Stomach smooth muscle (tissue), 2 donors: ENCODE data around the gene TCTA.
A peak's percentile ranks its signal among the peaks of the same experiment; 100 is the strongest.
"Not testable (repeated sequence)": the region's sequence is repeated elsewhere in the genome, so short reads cannot be mapped to it uniquely, and the experiment has no call there.

ENCODE experiments used
- H3K27ac ChIP-seq: one replicate; pipeline ENCODE4 v1.7.0; 2013; ENCODE audit warnings: mild to moderate bottlenecking, low read length, inconsistent platforms
- H3K27me3 ChIP-seq, 2 donors: one replicate each; pipeline ENCODE4 v1.7.0; 2013; ENCODE audit warnings: low read length in 2 of 2; ENCODE audit not compliant: insufficient read depth in 2 of 2, control insufficient read depth in 1 of 2
- H3K36me3 ChIP-seq, 2 donors: one replicate each; pipeline ENCODE4 v1.7.0; 2013; ENCODE audit warnings: low read length in 2 of 2; ENCODE audit not compliant: control insufficient read depth in 2 of 2, insufficient read depth in 2 of 2
- H3K4me1 ChIP-seq: one replicate; pipeline ENCODE4 v1.7.0; 2013; ENCODE audit warnings: low read length; ENCODE audit not compliant: control insufficient read depth, insufficient read depth
- H3K4me3 ChIP-seq, 2 donors: one replicate each; pipeline ENCODE4 v1.7.0; 2013; ENCODE audit warnings: low read length in 2 of 2
- H3K9ac ChIP-seq, 2 donors: one replicate each; pipeline ENCODE4 v1.7.0; 2013; ENCODE audit warnings: low read length in 2 of 2, mild to moderate bottlenecking in 1 of 2
- H3K9me3 ChIP-seq, 2 donors: one replicate each; pipeline ENCODE4 v1.7.0; 2013; ENCODE audit warnings: low read length in 2 of 2; ENCODE audit not compliant: control insufficient read depth in 2 of 2
- donor health status: healthy.
- donor health status: Pancreatic carcinoma.

Gene TCTA

DNA sequence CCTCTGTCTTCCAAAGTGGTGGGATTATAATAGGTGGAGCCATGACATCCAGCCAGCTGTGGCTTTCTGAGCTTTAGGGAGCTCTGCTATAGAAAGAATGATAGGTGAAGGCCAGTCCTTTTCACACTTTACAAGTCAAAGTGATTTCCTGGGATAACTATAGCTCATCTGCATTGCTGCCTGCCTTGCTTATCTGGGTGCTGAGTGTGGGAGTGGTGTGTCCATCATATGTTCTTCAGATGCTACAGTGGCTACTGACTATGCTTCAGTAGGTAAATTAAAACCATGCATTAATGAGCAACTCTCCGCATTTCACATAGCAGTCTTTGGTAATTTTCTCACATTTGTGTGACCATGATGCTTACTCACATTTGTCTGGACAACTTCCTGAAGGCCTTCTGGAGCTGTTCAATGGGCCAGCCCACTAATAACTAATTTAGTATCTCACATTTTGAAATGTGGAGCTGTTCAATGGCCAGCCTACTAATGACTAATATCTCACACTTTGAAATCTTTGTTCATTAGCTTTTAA is 23.9 kb upstream of the TCTA start:
- Histone ChIP-seq H3K27ac (no peak overlapping the region), H3K9ac (no peak overlapping the region), H3K27me3 (no peaks in the 10 kb centered on the region), H3K4me1 (peaks cover 2% of the 10 kb centered on the region), H3K4me3 (no peak overlapping the region), H3K9me3 (no peaks in the 10 kb centered on the region), H3K36me3 (no peaks in the 10 kb centered on the region)

DNA sequence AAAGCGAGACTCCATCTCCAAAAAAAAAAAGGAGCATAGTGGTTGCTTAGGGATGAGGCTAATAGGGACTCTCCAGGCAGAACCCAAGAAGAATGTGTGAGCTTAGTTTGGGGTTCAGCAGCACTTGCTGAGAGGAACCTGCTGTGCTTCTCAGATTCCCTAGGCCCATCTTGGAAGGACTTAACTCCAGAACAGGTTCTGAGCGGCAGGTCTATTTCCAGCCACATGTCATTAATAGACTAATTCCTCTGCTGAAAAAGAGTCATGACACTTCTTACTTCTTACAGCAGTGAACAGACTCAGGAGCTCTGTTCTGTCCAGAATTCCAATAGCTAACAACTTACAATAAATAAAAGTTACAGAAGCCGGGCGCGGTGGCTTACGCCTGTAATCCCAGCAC is 22.9 kb upstream of the TCTA start:
- Histone ChIP-seq H3K27ac (no peak overlapping the region), H3K4me1 (peaks cover 2% of the 10 kb centered on the region), H3K4me3 (no peak overlapping the region), H3K9ac (no peak overlapping the region), H3K27me3 (no peaks in the 10 kb centered on the region), H3K9me3 (no peaks in the 10 kb centered on the region), H3K36me3 (no peaks in the 10 kb centered on the region)

DNA sequence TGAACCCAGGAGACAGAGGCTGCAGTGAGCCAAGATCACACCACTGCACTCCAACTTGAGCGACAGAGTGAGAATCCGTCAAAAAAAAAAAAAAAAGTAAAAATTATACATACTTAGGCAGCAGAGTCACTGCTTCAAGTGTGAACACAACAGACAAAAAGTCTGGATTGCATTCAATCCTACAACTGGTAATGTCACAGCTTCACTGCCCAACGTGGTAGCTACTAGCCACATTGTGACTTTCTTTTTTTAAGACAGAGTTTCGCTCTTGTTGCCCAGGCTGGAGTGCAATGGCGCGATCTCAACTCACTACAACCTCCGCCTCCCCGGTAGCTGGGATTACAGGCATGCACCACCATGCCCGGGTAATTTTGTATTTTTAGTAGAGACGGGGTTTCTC is 20.9 kb upstream of the TCTA start:
- not testable (repeated sequence) for H3K27ac ChIP-seq, H3K27me3 ChIP-seq, H3K36me3 ChIP-seq, H3K4me3 ChIP-seq, H3K9ac ChIP-seq, H3K9me3 ChIP-seq, H3K4me1 ChIP-seq

DNA sequence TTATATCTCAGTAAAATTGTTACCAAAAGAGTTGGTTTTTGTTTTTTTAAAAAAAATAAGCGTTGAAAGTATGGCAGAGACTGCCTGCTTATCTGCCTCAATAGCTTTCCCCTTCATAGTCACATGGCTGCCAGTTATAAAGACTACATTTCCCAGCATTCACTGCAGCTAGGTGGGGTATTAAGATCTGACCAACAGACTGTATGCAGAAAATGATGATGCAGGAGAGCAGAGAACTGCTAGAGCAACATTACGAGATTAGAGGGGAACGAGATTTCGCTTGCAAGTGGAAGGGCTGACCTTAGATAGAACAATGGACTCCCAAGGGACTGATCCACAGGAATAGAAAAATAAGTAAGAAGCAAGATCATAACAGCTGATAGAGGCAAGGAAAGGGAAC is 14.8 kb upstream of the TCTA start:
- peaks cover 0 to 4% of the 10 kb centered on the region in 2 donors for H3K36me3 ChIP-seq

DNA sequence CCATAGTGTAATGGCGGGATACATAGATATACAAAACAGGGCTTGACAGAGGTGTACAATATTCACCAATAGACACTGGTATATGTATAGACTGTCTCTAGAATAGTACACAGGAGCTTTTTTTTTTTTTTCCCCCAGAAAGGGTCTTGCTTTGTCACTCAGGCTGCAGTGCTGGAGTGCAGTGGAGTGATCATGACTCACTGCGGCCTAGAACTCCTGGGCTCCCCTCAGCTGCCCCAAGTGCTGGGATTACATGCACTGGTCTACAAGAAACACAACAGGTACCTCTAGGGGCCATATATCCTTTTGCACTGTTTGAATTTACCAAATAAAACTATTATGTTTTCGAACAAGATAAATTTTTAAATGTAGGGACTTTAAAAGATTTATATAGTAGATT is 12.8 kb upstream of the TCTA start:
- Histone ChIP-seq H3K27me3 (no peaks in the 10 kb centered on the region), H3K4me1 (peaks cover 18% of the 10 kb centered on the region), H3K9me3 (no peaks in the 10 kb centered on the region), H3K36me3 (peaks cover 0 to 4% of the 10 kb centered on the region in 2 donors), H3K4me3 (no peak overlapping the region), H3K27ac (no peak overlapping the region), H3K9ac (no peak overlapping the region)

More for the DNA sequence above, 14.8 kb upstream of the TCTA start:
- Histone ChIP-seq H3K27me3 (no peaks in the 10 kb centered on the region), H3K9me3 (no peaks in the 10 kb centered on the region), H3K4me1 (peaks cover 14% of the 10 kb centered on the region), H3K9ac (no peak overlapping the region), H3K4me3 (no peak overlapping the region), H3K27ac (no peak overlapping the region)

DNA sequence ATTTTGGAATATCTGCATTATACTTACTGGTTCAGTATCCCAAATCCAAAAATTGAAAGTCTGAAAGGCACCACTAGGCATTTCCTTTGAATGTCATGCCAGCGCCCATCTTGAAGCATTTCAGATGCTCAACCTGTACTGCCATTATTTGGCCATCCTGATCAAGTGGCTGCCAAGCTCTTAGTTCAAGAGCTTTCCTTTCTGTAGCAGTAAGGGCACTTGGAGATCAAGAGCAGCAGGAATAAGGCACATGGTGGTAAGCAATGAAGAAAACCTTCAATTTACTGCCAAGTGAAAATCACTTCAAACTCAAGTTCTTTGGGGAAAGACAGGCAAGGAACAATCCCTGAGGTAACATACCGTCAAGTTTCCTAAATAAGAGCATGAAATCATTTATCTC is 10.5 kb upstream of the TCTA start:
- H3K4me3 ChIP-seq, result no peak overlapping the region
- peaks cover 29% of the 10 kb centered on the region for H3K4me1 ChIP-seq
- no peak overlapping the region for H3K27ac ChIP-seq
- H3K27me3 ChIP-seq, result no peaks in the 10 kb centered on the region
- no peaks in the 10 kb centered on the region for H3K36me3 ChIP-seq
- no peaks in the 10 kb centered on the region for H3K9me3 ChIP-seq
- H3K9ac ChIP-seq, result no peak overlapping the region

DNA sequence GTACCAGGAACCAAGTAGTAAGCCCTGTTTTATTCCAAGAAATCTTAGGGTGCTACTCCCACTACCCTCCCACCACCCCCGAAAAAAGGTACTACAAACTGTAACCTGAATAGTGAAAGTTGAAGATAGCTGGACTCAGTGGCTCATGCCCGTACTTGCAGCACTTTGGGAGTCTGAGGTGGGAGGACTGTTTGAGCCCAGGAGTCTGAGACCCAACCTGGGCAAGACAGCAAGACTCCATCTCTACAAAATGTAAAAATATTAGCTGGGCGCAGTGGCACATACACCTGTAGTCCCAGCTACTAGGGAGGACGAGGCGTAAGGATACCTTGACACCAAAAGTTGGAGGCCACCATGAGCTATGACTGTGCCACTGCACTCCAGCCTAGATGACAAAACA is 8.3 kb upstream of the TCTA start:
- no peak overlapping the region for H3K4me3 ChIP-seq
- peaks cover 33% of the 10 kb centered on the region for H3K4me1 ChIP-seq
- no peak overlapping the region for H3K27ac ChIP-seq
- H3K36me3 ChIP-seq, result no peaks in the 10 kb centered on the region
- H3K9me3 ChIP-seq, result no peaks in the 10 kb centered on the region
- H3K27me3 ChIP-seq, result no peaks in the 10 kb centered on the region
- H3K9ac ChIP-seq, result no peak overlapping the region

DNA sequence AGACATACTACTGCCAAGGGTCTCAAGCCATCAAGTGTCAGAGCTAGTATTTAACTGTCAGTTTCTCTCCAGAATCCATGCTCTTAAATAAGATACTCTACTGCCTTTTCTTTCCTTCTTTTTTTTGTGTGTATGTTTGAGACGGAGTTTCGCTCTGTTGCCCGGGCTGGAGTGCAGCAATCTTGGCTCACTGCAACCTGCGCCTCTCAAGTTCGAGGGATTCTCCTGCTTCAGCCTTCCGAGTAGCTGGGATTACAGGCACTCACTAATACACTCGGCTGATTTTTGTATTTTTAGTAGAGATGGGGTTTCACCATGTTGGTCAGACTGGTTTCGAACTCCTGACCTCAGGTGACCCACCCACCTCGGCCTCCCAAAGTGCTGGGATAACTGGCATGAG is 6.7 kb upstream of the TCTA start:
- Histone ChIP-seq H3K27ac (peak overlapping the region; percentile 37), H3K9ac (peak overlapping the region in 1 of 2 donors; percentile 7), H3K4me3 (peak overlapping the region; percentile 3 to 35), H3K4me1 (peaks cover 36% of the 10 kb centered on the region)
- not testable (repeated sequence) for H3K9me3 ChIP-seq, H3K27me3 ChIP-seq, H3K36me3 ChIP-seq

DNA sequence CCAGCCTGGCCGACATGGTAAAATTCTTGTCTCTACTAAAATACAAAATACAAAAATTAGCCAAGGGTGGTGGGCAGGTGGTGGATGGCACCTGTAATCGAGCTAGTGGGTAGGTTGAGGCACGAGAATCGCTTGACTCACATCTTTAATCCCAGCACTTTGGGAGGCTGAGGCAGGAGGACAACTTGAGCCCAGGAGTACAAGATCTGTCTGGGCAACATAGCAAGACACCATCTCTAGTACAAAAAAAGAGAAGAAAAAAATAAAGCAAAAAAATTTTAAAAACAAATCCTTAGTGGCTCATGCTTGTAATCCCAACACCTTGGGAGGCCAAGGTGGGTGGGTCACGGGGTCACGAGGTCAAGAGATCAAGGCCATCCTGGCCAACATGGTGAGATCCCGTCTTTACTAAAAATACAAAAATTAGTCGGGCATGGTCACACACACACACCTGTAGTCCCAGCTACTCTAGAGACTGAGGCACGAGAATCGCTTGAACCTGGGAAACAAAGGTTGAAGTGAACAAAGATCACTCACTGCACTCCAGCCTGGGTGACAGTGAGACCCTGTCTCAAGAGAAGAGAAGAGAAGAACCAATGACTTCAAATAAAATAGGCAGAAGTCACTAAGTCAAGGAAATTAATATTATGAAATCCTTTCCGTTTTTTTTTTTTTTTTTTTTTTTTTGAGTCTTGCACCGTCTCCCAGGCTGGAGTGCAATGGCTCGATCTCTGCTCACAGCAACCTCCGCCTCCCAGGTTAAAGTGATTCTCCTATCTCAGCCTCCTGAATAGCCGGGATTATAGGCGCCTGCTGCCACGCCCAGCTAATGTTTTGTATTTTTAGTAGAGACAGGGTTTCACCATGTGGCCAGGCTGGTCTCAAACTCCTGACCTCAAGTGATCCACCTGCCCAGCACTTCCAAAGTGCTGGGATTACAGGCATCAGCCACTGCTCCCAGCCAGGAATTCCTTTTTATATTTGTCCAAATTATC is 5.4 kb upstream of the TCTA start:
- Histone ChIP-seq H3K36me3 (no peaks in the 10 kb centered on the region), H3K9ac (no peak overlapping the region), H3K27ac (no peak overlapping the region), H3K9me3 (no peaks in the 10 kb centered on the region), H3K4me3 (peak overlapping the region in 1 of 2 donors; percentile 29), H3K27me3 (no peaks in the 10 kb centered on the region), H3K4me1 (peaks cover 32% of the 10 kb centered on the region)

DNA sequence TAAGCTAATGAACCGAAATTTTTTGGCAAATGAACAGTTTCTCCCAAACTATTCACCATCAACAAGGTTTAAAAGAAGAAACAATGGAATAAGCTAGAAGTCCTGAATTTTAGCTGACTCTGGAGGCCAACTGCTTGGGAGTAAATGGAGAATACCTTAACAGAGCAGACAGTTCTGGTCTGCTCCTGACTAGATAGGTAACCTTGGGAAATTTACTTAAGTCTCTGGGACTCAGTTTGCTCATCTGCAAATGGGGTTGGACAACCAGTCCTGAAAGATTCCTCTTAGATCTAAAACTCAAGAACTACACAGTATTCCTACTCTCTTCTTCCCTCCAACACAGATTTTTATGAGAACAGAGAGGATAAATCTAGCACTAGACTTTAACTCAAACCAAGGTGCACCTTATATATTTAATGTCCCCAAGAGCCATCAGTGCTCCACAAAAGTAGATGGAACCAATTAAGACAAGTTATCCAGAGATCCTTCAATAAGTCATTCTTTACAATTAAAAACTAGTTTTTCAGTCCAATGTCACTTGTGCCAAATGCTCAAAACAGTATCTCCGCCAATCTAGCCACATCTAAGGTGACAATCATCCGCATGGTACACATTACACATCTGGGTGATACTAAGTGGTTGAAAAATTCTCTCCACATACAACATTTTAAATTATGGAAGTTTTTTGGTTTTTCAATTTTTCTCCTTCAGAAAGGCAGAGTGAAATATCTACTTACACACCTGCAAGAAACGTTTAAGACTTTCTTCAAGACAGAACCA is 2.0 kb upstream of the TCTA start:
- Histone ChIP-seq H3K27ac (no peak overlapping the region), H3K27me3 (no peaks in the 10 kb centered on the region), H3K9ac (peak overlapping the region; percentile 37 to 96), H3K36me3 (peaks cover 3 to 4% of the 10 kb centered on the region in 2 donors), H3K4me3 (peak overlapping the region; percentile 97 to 98), H3K9me3 (no peaks in the 10 kb centered on the region), H3K4me1 (peaks cover 41% of the 10 kb centered on the region)
